ENCODE results near the gene PITPNM2.

DNA sequence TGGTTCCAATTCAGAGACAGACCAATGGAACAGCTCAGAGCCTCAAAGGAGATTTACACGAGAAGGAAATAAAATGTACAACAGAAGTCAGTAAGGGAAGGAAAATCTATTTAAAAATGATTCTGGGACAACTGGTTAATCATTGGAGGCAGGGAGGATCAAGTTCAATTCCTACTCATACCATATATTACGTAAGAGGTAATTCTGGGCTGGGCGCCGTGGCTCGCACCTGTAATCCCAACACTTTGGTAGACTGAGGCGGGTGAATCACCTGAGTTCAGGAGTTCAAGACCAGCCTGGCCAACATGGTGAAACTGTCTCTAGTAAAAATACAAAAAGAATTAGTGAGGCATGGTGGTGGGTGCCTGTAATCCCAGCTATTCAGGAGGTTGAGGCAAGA lies 36.7 kb upstream of the PITPNM2 start:
- no peak for TF ChIP-seq POLR2A (IDR thresholded peaks at IDR 0.05)
- TF ChIP-seq, protein P1, sequence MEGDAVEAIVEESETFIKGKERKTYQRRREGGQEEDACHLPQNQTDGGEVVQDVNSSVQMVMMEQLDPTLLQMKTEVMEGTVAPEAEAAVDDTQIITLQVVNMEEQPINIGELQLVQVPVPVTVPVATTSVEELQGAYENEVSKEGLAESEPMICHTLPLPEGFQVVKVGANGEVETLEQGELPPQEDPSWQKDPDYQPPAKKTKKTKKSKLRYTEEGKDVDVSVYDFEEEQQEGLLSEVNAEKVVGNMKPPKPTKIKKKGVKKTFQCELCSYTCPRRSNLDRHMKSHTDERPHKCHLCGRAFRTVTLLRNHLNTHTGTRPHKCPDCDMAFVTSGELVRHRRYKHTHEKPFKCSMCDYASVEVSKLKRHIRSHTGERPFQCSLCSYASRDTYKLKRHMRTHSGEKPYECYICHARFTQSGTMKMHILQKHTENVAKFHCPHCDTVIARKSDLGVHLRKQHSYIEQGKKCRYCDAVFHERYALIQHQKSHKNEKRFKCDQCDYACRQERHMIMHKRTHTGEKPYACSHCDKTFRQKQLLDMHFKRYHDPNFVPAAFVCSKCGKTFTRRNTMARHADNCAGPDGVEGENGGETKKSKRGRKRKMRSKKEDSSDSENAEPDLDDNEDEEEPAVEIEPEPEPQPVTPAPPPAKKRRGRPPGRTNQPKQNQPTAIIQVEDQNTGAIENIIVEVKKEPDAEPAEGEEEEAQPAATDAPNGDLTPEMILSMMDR (IDR thresholded peaks at IDR 0.05): no peak
